HG03342 (cell line): ENCODE measurements around the gene IL2RA.

Experiments used
- ATAC-seq: cut with Tn5 transposase; IDR thresholded peaks from one replicate; pipeline ENCODE4 v1.9.1; 2021; ENCODE audit warnings: mild to moderate bottlenecking, moderate library complexity; ENCODE audit not compliant: unreplicated experiment

The IL2RA gene

DNA sequence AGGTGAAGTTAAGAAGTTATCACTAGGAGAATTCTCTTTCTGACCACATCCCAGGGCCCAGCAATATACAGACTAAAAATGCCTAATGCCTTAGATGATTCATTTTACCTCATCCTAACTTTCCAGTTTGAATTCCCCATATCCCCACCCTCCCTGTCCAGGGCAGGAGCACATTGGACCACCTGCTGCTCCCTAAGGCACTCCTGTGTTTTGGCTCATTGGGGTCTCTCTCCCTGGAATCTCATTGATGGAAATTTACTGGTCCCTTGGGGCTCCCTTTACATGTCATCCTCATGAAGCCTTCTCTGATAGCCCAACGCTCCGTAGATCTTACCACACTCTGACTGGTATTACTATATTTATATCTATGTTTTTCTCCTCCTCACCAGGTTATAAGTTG, 2.7 kb downstream of the IL2RA start:
- no peak for ATAC-seq

DNA sequence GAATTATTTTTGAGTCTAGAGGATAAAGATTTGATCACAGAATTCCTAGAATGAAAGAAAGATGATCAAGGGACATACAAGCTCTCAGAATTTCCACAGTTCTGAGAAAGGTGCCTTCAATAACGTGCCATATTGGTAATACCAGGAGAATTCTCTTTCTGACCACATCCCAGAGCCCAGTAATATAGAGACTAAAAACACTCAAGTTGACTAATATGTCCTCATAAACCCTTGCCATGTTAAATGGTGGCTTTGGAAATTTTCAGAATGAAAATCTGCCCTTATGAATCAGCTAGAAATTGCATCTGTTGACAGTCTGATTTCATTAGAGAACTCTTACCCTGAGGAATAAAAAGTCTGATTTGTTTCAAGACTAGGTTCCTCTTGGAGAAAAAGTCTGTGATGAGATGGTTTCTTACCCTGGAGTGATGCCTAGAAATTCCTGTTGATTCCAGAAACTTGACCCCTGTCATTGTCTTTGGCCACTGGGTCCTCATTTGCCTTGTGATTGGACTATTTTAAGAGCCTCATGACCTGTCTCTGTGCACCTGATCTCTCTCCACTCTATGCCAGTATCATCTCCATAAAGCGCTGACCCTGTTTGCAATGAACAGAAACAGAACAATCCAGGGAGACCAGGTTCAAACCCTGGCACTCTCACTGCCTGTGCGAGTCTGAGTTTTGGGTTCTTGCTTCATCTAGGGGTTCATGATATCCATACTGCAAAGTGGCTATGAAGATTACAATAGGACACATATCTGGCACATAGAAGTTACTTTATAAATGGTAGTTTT, 3.3 kb downstream of the IL2RA start:
- no peak for ATAC-seq

DNA sequence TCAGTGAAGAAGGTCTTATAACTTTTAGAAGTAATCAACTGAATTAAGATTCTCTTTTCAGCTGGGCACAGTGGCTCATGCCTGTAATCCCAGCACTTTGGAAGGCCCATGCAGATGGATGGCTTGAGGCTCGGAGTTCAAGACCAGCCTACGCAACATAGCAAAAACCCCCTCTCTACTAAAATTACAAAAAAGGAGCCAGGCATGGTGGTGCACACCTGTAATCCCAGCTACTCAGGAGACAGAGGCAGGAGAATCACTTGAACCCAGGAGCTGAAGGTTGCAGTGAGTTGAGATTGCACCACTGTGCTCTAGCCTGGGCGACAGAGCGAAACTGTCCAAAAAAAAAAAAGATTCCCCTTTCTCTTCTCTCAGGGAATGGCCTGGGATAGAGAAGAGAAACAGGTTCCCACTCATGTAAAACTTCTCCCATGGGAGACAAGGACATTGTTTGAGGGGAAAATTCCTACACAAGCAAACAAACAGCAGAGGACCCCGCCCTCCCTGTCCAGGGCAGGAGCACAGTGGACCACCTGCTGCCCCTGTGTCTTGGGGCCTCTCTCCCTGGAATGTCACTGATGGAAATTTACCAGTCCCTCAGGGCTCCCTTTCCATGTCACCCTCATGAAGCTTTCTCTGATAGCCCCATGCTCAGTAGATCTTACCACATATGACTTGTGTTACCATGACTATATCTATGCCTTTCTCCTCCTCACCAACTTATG, 5.6 kb downstream of the IL2RA start:
- no peak for ATAC-seq

DNA sequence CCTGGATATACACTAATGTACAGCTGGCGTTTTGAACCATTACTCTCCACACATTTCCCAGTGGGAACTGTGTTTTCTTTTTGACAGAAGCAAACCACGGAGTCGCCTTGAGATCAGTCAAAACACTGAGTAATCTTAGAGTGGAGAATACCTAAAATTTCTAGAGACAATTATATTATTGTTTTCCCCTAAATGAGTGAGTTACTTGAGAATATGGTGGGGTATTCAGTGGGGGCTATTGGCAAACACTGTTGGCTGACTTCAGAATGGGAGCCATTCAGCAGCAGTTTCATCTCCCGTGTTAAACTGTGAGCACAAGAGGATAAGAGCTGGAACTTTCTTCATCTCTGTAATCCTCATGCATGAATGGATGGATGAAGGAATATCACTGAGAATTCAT, 6.2 kb downstream of the IL2RA start:
- no peak for ATAC-seq

DNA sequence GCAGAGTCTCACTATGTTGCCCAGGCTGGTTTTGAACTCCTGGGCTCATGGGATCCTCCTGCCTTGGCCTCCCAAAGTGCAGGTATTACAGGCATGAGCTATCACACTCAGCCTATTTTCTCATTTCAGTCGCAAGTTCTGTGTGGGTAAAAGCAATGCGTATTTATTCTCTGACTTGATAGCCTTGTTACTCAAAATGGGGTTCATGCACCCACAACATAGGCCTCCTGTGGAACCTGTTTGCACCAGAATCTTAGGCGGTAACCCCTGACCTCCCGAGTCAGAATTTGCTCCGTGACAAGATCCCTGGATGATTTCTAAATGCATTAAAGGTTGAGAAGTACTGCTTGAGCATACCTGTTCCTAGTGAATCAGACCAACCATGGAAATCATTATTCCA, 7.3 kb downstream of the IL2RA start:
- ATAC-seq, result no peak

DNA sequence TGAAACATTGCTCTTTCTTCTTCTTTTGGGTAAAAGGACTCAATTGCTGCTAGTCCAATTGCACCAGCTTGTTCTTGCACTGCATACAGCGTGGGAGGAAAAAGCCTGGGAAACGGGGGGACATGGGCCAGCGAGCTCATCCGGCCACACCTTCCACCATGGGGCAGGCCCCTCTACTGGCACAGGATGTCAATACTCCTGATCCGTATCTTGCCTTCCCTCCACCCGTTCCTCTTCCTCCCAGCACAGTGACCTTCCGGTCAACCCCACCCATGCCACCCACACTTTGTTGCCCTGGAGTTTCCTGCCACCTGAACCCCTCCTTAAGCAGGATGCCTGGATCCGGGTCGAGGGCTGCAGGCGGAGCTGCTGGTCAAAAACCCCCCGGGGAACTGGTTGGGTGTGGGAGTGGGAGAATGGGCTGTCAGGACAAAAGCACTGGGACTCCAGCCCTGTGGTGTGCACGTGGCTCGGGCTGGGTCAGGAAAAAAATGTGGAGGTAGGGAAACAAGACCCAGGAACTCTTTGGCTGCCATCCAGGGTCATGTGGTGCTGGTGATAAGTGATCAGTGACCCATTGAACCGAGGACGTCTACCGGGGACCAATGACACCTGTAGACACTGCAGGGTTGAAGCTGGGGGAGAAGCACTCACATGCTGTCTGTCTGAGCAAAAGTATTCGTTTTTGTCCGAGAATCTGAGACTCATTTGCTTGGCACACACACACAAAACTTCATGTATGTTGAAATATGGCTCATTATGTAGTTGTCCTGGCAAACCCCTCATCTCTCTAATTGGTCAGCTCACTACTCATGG, 8.1 kb downstream of the IL2RA start:
- no peak for ATAC-seq

DNA sequence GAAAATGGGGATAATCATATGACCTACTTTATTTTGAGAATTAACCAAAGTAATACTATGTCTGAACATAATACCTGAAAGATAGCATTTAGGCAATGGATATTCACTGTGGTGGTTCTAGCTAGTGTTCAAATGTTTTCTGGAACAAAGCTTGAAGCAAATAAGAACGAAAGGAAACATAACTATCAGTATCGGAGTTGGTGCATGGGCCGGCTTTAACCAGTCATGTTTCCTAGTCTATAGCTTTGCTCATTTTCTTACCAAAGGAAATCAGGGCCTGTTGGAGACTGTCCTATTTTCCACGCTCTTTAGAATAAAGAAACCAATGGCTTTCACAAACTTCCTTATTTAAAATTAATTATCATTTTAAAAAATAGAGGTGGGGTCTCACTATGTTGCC, 8.9 kb downstream of the IL2RA start:
- no peak for ATAC-seq

DNA sequence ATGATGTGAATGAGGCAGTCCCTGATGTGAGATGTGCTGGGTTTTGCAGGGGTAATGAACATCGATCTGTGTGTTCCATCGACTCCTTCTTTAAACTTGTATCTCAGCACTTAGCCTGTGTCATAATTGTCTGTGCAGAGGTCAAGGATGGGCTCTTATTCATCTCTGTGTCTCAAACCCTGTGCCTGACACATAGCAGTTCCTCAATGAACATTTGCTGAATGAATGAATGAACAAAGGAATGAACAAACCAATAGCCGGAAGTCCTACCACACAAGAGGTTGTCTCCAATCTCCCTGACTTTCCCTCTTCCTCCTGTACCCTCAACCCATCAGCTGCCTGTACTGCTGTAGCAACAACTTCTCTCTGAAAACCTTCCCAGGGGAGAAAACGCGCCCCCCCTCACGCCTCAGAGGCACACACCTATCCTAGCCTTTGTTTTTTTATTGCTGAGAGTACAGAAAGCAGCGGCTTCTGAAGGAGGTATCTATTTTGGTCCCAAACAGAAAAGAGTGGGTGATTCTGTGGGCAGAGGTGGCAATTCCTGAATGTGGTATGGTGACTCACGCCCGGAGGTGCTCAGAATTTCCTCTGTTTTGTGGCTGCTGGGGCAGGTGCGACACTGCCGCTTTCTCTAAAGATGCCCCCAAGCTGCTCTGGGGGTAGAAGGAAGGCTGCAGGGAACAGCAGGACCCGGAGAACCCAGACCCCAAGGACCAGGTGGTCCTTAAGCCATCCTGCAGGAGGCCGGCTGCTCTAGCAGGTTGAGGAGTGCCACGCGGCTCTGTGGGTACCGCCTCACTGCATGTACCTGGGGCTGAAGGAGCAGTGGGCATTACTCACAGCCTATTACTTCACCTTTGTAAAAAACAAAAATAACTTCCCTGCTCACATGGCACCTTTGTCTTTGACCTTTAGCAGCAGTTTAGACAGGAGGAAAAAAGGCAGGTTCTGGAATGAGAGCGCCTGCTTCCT, 9.6 kb downstream of the IL2RA start:
- no peak for ATAC-seq

DNA sequence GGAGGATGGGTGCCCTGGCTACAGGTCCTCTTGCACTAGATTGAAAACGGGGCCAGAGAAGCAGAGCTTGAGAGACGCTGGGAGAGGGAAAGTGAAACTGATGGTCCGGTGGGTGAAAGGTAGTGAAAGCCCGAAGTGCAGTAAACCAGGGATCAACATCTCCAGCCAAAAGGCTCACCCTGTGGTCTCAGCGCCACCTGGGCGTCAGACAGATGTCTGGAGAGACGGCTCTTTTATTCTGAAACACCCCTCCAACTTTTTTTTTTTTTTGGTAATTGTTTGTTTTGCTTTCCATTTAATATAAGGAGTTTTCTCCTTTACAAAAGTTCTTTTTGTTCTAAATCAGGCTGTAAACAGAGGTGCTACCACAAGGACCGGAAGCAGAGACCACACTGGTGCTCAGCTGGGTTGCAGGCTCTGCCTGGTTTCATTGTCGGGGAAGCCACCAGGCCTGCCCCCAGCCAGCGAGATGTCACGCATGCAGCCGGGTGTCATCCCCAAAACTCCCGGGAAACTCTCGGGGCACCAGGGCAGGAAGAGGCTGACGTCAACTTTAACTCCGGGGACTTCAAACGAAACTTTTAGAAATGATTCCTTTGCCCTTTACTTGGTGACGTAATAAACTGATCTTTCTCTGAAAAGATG, 11.2 kb downstream of the IL2RA start:
- ATAC-seq, result peak; percentile 70

DNA sequence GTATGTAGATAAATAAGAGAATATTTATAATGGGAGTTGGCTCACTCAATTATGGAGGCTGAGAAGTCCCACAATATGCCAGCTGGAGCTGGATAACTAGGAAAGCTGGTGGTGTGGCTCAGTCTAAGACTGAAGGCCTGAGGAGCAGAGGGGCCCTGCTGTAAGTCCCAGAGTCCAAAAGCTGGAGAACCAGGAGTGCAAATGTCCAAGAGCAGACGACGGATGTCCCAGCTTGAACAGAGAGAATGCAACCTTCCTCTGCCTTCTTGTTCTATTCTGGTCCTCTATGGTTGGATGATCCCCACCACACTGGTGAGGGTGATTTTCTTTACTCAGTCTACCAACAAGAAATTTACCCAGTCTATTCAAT, 13.2 kb downstream of the IL2RA start:
- ATAC-seq, result no peak

DNA sequence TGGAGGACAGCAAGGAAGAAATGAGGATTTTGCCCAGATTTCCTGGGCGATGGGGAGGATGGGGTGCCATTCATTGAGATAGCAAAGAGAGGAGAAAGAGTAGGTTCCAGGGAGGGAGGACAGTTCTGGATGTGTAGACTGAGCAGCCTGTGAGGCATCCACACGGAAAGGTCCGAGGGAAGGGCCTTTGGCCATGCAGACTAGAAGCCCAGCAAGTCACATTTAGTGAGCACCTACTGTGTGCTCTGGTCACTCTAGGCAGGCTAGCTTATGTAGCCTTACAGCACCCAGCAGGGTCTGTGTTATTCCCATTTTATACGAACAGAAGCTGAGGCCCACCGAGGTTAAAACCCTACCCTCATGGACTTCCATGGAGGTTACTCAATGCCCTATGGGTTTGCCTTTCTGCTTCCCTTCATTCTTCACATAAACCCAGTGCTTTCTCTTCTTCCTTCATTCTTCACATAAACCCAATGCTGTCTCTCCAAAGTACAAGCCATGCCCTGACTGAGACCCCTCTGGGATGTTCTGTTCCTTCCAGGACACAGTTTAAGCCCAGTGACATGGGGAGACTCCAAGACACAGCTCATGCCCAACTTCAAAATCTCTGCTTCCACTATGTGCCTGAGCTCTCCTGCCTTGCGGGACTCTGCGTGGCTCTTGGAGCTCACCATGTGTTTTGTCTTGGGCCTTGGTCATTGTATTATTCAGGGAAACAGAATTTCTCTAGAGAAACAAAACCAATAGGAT, 13.7 kb downstream of the IL2RA start:
- no peak for ATAC-seq

DNA sequence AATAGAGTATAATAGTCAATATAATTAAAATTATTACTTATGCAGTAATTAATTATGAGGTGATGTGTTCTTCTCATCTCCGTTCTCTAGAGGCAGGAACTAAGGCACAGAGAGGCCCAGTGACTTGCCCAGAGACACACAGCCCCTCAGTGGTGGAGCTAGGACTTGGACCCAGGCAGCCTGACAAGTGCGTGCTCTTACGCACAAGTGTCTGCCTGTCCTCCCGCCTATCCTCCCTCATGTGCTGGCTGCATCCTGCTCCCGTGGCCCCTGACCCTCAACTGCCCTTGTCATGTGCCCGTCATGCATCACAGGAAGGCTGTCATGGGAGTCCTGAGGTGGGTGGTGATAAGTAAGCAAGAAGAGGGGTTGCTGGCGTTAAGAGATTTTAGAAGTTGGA, 14.3 kb downstream of the IL2RA start:
- no peak for ATAC-seq

DNA sequence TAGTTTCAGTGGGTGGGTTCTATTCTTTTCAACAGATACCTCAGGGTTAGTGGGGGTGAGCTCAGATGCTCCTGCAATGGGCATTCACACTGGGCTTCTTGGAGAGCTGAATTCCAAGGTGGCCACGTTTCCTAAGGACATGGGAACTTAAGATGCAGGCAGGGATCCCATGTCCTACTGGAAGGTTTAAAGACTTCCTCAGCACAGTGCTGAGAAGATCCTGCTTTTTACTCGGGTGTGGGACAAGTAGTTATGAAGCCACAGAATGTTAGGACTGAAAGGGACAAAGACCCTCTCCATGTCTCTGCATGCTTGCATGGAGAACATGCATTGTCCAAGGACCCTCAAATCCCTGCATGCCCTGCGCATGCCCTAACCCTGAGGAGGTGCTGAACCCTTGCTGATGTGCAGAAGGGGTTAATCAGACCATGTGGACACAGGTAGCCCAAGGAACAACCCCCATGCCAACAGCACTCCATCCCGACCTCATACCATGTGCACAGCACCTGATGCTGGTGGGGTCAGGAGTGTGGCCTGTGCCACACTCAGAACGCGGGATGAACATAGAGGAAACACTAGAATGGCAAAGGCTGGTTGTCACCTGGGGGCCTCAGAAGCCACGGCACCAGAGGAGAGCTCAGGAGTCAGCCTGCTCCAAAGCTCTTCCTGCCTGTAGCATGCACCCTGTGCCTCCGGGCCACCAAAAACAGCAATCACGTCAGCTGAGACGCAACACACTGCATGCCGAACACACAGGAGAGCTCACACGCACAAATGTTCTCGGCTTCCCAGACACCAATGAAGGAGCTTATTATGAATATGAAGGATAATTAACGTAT, 15.2 kb downstream of the IL2RA start:
- no peak for ATAC-seq

DNA sequence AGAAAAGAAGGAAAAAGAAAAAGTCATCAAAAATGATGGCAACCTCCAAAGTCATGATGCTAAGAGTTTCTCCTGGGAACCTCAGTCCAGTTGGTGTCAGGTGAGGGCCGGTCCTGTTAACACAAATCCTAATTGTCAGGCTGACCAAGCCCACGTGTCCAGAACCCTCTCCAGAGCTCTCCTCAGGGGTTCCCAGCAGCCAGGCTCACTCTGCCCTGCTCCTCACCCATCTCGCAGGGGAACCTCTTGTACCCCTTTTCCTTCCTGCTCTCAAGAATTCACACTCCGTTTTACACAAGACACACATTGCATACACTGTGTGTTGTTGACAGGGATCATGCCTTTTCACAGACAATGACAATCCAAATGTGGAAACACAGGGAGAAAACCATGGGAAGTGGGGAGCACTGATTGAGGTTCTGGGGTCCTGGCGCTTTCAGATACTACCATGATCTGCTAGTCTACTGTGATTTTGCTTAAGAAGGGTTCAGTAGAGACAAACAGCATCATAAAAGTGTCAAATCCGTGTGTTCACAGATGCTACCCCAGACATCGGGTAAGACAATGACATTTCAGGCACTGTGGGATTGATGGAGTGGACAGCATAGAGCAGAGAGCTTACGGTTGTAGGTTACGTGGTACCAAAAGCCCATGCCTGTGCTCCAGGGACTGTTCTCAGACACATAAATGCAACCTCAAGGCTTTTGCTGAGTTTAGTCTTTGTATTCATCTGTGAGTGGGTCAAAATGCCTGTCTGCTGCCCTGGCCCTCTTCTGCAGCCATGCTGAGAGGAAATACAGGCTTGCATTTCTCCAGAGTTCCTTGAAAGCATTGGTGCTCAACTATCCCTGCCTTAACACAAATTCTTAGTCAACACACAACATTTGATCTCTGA, 16.0 kb downstream of the IL2RA start:
- ATAC-seq, result no peak

DNA sequence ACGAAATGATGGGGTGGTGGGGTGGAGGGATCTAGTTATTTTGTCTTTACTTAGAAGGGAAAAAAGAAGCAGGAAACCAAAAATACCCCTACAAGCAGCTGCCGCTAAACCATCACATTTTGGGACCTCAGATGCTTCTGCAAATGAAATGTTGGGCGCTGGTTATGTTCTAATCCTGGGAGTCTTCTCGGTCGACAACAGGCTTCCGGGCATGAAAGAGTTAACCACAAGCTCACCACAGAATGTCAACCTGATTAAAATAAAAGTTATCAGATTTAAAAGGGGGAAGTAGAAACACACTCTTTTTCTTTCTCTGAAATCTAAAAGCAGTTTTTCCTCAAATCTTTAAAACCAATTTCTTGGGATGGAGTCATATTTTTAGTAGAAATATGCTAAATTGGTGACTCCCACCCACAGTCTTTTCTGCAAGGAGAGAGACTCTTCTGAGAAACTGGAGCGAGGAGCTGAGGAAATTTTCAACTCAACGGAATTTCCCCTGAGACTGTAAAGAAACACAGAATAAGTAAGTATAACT, 16.8 kb downstream of the IL2RA start:
- peak; percentile 17 for ATAC-seq

DNA sequence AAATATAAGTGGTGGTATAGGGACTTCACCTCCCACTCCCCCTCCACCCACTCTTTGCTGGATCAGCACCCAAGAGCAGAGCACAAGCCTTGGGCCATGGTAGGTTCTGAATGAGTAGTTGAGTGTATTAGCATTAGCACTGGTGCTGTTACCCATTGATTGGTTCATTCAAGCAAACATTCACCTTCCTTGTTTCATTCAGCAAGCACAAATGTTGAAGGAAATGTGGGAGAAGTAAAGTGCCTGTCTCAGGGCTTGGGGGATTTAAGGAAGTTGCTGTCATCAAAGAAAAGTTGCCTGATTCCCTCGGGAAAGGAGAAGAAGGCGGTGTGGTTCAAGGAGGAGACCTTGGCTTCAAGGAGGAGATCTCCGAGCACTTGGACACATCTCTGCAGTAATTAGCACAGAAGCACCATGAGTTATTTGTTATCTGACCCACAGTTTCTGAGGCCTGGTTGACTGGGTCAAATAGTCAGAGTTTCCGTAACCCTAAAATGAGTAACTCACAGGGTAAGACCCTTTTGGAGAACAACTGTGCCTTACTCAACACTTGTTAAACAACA, 17.3 kb downstream of the IL2RA start:
- ATAC-seq, result peak; percentile 53

DNA sequence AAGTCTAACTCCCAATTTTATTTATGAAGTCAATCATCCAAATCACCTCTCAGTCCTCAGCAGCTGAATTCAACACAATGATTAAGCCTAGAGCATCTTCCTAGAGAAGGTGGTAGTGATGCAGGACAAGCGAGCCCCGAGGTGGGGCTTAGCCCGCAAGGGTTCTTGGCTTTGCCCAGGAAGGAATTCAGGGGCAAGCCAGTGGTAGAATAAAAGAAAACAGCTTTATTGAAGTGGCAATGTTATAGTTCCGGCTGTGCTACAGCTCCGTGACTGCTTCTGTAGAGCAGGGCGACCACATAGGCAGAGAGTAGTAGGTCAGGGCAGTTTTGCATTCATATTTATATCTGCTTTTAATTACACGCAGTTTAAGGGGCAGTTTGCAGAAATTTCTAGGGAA, 18.1 kb downstream of the IL2RA start:
- no peak for ATAC-seq
